H9 (cell line): ENCODE measurements around the gene FBXO40. TPM values are rescaled to one million over a fixed set of nuclear protein-coding genes. Genes with fewer than 3 reads are reported as not detected.

Experiments
- DNase-seq: peaks from one replicate; pipeline ENCODE4 v3.0.0-alpha.2; 2017
- H2AFZ ChIP-seq: one replicate; pipeline ENCODE4 v1.6.1; 2013; ENCODE audit warnings: mild to moderate bottlenecking, low read length, control low read depth, moderate library complexity
- H2AK5ac ChIP-seq: 2 replicates; pipeline ENCODE4 v1.6.1; 2013; ENCODE audit warnings: low read length, control low read depth, mixed read lengths; ENCODE audit not compliant: insufficient read length
- H2BK120ac ChIP-seq: one replicate; pipeline ENCODE4 v1.6.1; 2013; ENCODE audit warnings: low read depth, mild to moderate bottlenecking, low read length, control low read depth, inconsistent platforms; ENCODE audit not compliant: poor library complexity, severe bottlenecking
- H2BK12ac ChIP-seq: 2 replicates; pipeline ENCODE4 v1.6.1; 2013; ENCODE audit warnings: low read length, control low read depth, mixed read lengths, low read depth; ENCODE audit not compliant: insufficient read length
- H2BK15ac ChIP-seq: 2 replicates; pipeline ENCODE4 v1.6.1; 2013; ENCODE audit warnings: low read depth, low read length, control low read depth
- H2BK20ac ChIP-seq: one replicate; pipeline ENCODE4 v1.6.1; 2013; ENCODE audit warnings: low read depth, mild to moderate bottlenecking, low read length, control low read depth, inconsistent platforms; ENCODE audit not compliant: poor library complexity, severe bottlenecking
- H2BK5ac ChIP-seq: 2 replicates; pipeline ENCODE4 v1.6.1; 2013; ENCODE audit warnings: low read length, control low read depth, mixed read lengths; ENCODE audit not compliant: insufficient read length
- H3K14ac ChIP-seq: 2 replicates; pipeline ENCODE4 v1.6.1; 2013; ENCODE audit warnings: low read length, control low read depth; ENCODE audit not compliant: insufficient read depth
- H3K18ac ChIP-seq: 2 replicates; pipeline ENCODE4 v1.6.1; 2013; ENCODE audit warnings: low read depth, mild to moderate bottlenecking, mixed read lengths, low read length, control low read depth; ENCODE audit not compliant: insufficient read length
- H3K23ac ChIP-seq: 2 replicates; pipeline ENCODE4 v1.6.1; 2013; ENCODE audit warnings: low read length, control low read depth, mixed read lengths, low read depth; ENCODE audit not compliant: insufficient read length
- H3K23me2 ChIP-seq: 2 replicates; pipeline ENCODE4 v1.6.1; 2013; ENCODE audit warnings: low read depth, mild to moderate bottlenecking, mixed read lengths, low read length, control low read depth; ENCODE audit not compliant: insufficient read length, poor library complexity, severe bottlenecking
- H3K27ac ChIP-seq: 2 replicates; pipeline ENCODE4 v1.5.1; 2013; ENCODE audit warnings: low read length, control low read depth, mixed read lengths, low read depth; ENCODE audit not compliant: insufficient read length
- H3K27me3 ChIP-seq: 2 replicates; pipeline ENCODE4 v1.6.1; 2013; ENCODE audit warnings: low read length, control low read depth, inconsistent platforms; ENCODE audit not compliant: insufficient read depth
- H3K4ac ChIP-seq: 2 replicates; pipeline ENCODE4 v1.6.1; 2013; ENCODE audit warnings: low read depth, mild to moderate bottlenecking, control low read depth, inconsistent platforms, low read length, moderate library complexity
- H3K4me1 ChIP-seq: 2 replicates; pipeline ENCODE4 v1.6.1; 2013; ENCODE audit warnings: low read length, control low read depth, inconsistent platforms; ENCODE audit not compliant: insufficient read depth
- H3K4me2 ChIP-seq: 2 replicates; pipeline ENCODE4 v1.6.1; 2013; ENCODE audit warnings: low read length, control low read depth, mixed read lengths; ENCODE audit not compliant: insufficient read length, insufficient read depth
- H3K56ac ChIP-seq: 2 replicates; pipeline ENCODE4 v1.6.1; 2013; ENCODE audit warnings: low read depth, mild to moderate bottlenecking, mixed read lengths, low read length, control low read depth; ENCODE audit not compliant: insufficient read length
- H3K79me1 ChIP-seq: 2 replicates; pipeline ENCODE4 v1.6.1; 2013; ENCODE audit warnings: low read depth, mild to moderate bottlenecking, moderate library complexity, low read length, control low read depth, inconsistent platforms; ENCODE audit not compliant: insufficient read depth, poor library complexity, severe bottlenecking
- H3K79me2 ChIP-seq: 2 replicates; pipeline ENCODE4 v1.6.1; 2013; ENCODE audit warnings: low read length, control low read depth, inconsistent platforms; ENCODE audit not compliant: insufficient read depth
- H3K9ac ChIP-seq: 2 replicates; pipeline ENCODE4 v1.6.1; 2013; ENCODE audit warnings: low read length, control low read depth, mixed read lengths; ENCODE audit not compliant: insufficient read length; ENCODE audit errors: extremely low read depth
- H3K9me3 ChIP-seq: one replicate; pipeline ENCODE4 v1.6.1; 2013; ENCODE audit warnings: low read depth, low read length, inconsistent platforms; ENCODE audit not compliant: control insufficient read depth
- H3T11ph ChIP-seq: one replicate; pipeline ENCODE4 v1.6.1; 2013; ENCODE audit warnings: mild to moderate bottlenecking, low read length, control low read depth, inconsistent platforms
- H4K20me1 ChIP-seq: one replicate; pipeline ENCODE4 v1.6.1; 2013; ENCODE audit not compliant: control insufficient read depth, insufficient read length, insufficient read depth
- H4K5ac ChIP-seq: 2 replicates; pipeline ENCODE4 v1.6.1; 2013; ENCODE audit warnings: low read depth, mild to moderate bottlenecking, mixed read lengths, low read length, control low read depth; ENCODE audit not compliant: insufficient read length
- H4K8ac ChIP-seq: replicated peaks from 2 replicates; pipeline ENCODE4 v1.6.1; 2013; ENCODE audit warnings: low read length, control low read depth, mixed read lengths, low read depth; ENCODE audit not compliant: insufficient read length
- H4K91ac ChIP-seq: 2 replicates; pipeline ENCODE4 v1.6.1; 2013; ENCODE audit warnings: low read depth, mild to moderate bottlenecking, moderate library complexity, mixed read lengths, low read length, control low read depth; ENCODE audit not compliant: insufficient read length
- H3K27ac Mint-ChIP-seq, 3 experiments: 2 replicates in 2 of 3; 3 replicates in 1 of 3; pipeline ENCODE4 v1.8.0; 2020 to 2021; ENCODE audit warnings: mixed read lengths in 3 of 3, mild to moderate bottlenecking in 1 of 3, moderate library complexity in 1 of 3
- H3K27me3 Mint-ChIP-seq: 2 replicates; pipeline ENCODE4 v1.8.0; 2021; ENCODE audit warnings: low read depth, mild to moderate bottlenecking, moderate library complexity, mixed read lengths
- H3K36me3 Mint-ChIP-seq, 3 experiments: 2 replicates in 2 of 3; 3 replicates in 1 of 3; pipeline ENCODE4 v1.8.0; 2020 to 2021; ENCODE audit warnings: low read depth in 3 of 3, mixed read lengths in 3 of 3; ENCODE audit not compliant: insufficient read depth in 1 of 3
- H3K4me1 Mint-ChIP-seq, 2 experiments: 2 replicates each; pipeline ENCODE4 v1.8.0; 2020; ENCODE audit warnings: mixed read lengths in 2 of 2
- H3K4me3 Mint-ChIP-seq, 2 experiments: 2 replicates in 1 of 2; 3 replicates in 1 of 2; pipeline ENCODE4 v1.8.0; 2020 to 2021; ENCODE audit warnings: mild to moderate bottlenecking in 2 of 2, mixed read lengths in 2 of 2, moderate library complexity in 1 of 2
- H3K9me3 Mint-ChIP-seq, 2 experiments: 2 replicates in 1 of 2; 3 replicates in 1 of 2; pipeline ENCODE4 v1.8.0; 2020; ENCODE audit warnings: mild to moderate bottlenecking in 2 of 2, mixed read lengths in 2 of 2, moderate library complexity in 1 of 2
- CTCF ChIP-seq: fragments of 200-600 bp; sonication (generic); conservative IDR thresholded peaks from 3 replicates; pipeline ENCODE4 v1.8.0; 2021; ENCODE audit warnings: antibody characterized with exemption, mild to moderate bottlenecking
- WGBS: extraction: QIAGEN DNeasy Blood & Tissue Kit; methylation state at CpG from one replicate; pipeline ENCODE4 v1.1.7; 2013; ENCODE audit warnings: missing lambda C conversion rate, low lambda C conversion rate, mixed read lengths; ENCODE audit not compliant: insufficient read length; ENCODE audit errors: extremely low coverage; 5-methylcytosine and 5-hydroxymethylcytosine counted together
- total RNA-seq: library from RNA; stranded (reverse); gene quantifications from 2 replicates; pipeline ENCODE4 v1.2.1, GENCODE V29; 2021

Gene FBXO40
- total RNA-seq, 1 experiment from 2014 or later = 0.04 TPM

DNA sequence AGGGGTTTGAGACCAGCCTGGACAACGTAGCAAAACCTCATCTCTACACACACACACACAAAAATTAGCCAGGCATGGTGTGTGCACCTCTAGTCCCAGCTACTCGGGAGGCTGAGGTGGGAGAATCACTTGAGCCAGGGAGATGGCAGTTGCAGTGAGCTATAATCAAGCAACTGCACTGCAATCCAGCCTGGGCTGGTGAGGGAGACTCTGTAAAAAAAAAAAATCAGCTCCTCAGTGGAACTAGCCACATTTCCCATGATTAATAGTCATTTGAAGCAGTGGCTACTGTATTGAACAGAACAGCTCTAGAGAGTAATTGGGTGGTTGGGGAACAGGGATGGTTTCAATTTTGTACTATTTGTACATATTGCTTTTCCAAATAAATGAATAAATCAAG, 11.5 kb upstream of the FBXO40 start:
- Histone ChIP-seq H3K27me3 (no peaks in the 10 kb centered on the region), H2BK120ac (no peak overlapping the region), H3K18ac (no peak overlapping the region), H3K4me2 (no peak overlapping the region), H3K14ac (no peak overlapping the region), H3K79me2 (no peaks in the 10 kb centered on the region), H4K5ac (no peak overlapping the region), H3K79me1 (no peaks in the 10 kb centered on the region), H2BK5ac (no peak overlapping the region), H3K23me2 (no peaks in the 10 kb centered on the region), H3K56ac (no peak overlapping the region), H2BK20ac (no peak overlapping the region), H4K91ac (no peak overlapping the region), H3K4ac (no peak overlapping the region), H2AK5ac (no peak overlapping the region), H2BK15ac (no peak overlapping the region; the same call in 1 of the 2 replicates), H3K27ac (no peak overlapping the region), H4K20me1 (no peaks in the 10 kb centered on the region), H3K9ac (no peak overlapping the region), H3K9me3 (no peaks in the 10 kb centered on the region), H3K4me1 (no peaks in the 10 kb centered on the region), H2AFZ (no peak overlapping the region), H3K23ac (no peak overlapping the region), H3T11ph (no peak overlapping the region), H2BK12ac (no peak overlapping the region), H4K8ac (no peak overlapping the region)
- no peaks in the 10 kb centered on the region; a peak in 1 of 7 replicates for H3K36me3 Mint-ChIP-seq
- no peak for DNase-seq
- H3K9me3 Mint-ChIP-seq = peaks cover 0 to under 1% of the 10 kb centered on the region in 2 experiments; a peak in 1 of 5 replicates
- no peak overlapping the region for H3K27ac Mint-ChIP-seq
- no peak overlapping the region for H3K4me3 Mint-ChIP-seq
- H3K4me1 Mint-ChIP-seq = peaks cover 5 to 7% of the 10 kb centered on the region in 2 experiments; a peak in 3 of 4 replicates
- WGBS = no CpG with 5 or more reads among the region's 2 CpGs
- TF ChIP-seq CTCF = no peak
- 0 out of 2 replicates have a peak, but pooled peaks cover 2% of the 10 kb centered on the region for H3K27me3 Mint-ChIP-seq
